NCI-H2196 (cell line): ENCODE data around the gene FASLG.

Source experiments
- DNase-seq: peaks from one replicate; lab custom pipeline; 2025; ENCODE audit not compliant: unreplicated experiment; lab: John Stamatoyannopoulos, UW

Gene FASLG

GRCh38 chr1:172642970-172643369 is 15.9 kb upstream of the FASLG start:
- DNase-seq: no peak

- DNase-seq: no peak
These were observed 12.2 kb upstream of the FASLG start for GRCh38 chr1:172646653-172647052.

- no peak for DNase-seq
These were observed 11.8 kb upstream of the FASLG start for GRCh38 chr1:172647110-172647564.

GRCh38 chr1:172647987-172648386 is 10.9 kb upstream of the FASLG start:
- DNase-seq: no peak

GRCh38 chr1:172650474-172651193 is 8.3 kb upstream of the FASLG start:
- no peak for DNase-seq

GRCh38 chr1:172653015-172653709 is 5.7 kb upstream of the FASLG start:
- DNase-seq: no peak

- DNase-seq: no peak
These were observed 4.4 kb upstream of the FASLG start for GRCh38 chr1:172654535-172654934.

- no peak for DNase-seq
These were observed 2.3 kb upstream of the FASLG start for GRCh38 chr1:172656576-172656975.

GRCh38 chr1:172657586-172657985 is 1.3 kb upstream of the FASLG start:
- DNase-seq: no peak

- no peak for DNase-seq
These were observed 2.2 kb downstream of the FASLG start for GRCh38 chr1:172661107-172661506.

- no peak for DNase-seq
These were observed 3.7 kb downstream of the FASLG start for GRCh38 chr1:172662464-172663109.

GRCh38 chr1:172663732-172664131 is 4.8 kb downstream of the FASLG start:
- DNase-seq: no peak

- no peak for DNase-seq
These were observed 9.2 kb downstream of the FASLG start for GRCh38 chr1:172668097-172668496.

GRCh38 chr1:172669011-172669410 is 10.1 kb downstream of the FASLG start:
- no peak for DNase-seq

- no peak for DNase-seq
These were observed 11.4 kb downstream of the FASLG start for GRCh38 chr1:172670316-172670715.

GRCh38 chr1:172670791-172671190 is 11.9 kb downstream of the FASLG start:
- no peak for DNase-seq

- DNase-seq: no peak
These were observed 12.7 kb downstream of the FASLG start for GRCh38 chr1:172671591-172671990.

- DNase-seq: no peak
These were observed 13.8 kb downstream of the FASLG start for GRCh38 chr1:172672720-172673119.

- no peak for DNase-seq
These were observed 14.9 kb downstream of the FASLG start for GRCh38 chr1:172673761-172674160.

- no peak for DNase-seq
These were observed 16.1 kb downstream of the FASLG start for GRCh38 chr1:172674831-172675613.
